Measurements from ENCODE around the gene MYO3B. TPM values are rescaled to one million over a fixed set of nuclear protein-coding genes. Genes with fewer than 3 reads are reported as not detected.

Gene MYO3B
- total RNA-seq, 1 donor from 2014 or later, result not detected

DNA sequence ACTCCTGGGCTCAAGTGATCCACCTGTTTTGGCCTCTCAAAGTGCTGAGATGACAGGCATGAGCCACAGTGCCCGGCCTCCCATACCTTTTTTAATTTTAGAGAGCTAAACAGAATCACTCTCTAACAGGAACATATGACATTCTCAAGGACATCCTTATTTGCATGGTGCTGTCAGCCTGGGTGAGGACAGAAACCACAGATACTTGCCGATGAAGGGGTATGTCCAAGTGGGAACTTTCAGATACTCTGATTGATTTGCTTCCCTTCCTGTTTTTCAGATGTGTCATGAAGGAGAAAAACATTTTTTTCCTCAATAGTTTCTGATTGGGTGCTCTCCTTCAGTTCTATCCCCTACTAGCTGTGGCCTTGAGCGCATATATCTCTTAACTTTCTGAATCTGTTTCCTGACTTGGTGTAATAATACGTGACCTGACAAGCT is 49.6 kb downstream of the MYO3B start:
- no peak overlapping the region for H3K27ac Mint-ChIP-seq
- DNase-seq (no peak), ATAC-seq (ENCODE audit: low read depth) (no peak)
- TF ChIP-seq, protein P1, sequence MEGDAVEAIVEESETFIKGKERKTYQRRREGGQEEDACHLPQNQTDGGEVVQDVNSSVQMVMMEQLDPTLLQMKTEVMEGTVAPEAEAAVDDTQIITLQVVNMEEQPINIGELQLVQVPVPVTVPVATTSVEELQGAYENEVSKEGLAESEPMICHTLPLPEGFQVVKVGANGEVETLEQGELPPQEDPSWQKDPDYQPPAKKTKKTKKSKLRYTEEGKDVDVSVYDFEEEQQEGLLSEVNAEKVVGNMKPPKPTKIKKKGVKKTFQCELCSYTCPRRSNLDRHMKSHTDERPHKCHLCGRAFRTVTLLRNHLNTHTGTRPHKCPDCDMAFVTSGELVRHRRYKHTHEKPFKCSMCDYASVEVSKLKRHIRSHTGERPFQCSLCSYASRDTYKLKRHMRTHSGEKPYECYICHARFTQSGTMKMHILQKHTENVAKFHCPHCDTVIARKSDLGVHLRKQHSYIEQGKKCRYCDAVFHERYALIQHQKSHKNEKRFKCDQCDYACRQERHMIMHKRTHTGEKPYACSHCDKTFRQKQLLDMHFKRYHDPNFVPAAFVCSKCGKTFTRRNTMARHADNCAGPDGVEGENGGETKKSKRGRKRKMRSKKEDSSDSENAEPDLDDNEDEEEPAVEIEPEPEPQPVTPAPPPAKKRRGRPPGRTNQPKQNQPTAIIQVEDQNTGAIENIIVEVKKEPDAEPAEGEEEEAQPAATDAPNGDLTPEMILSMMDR (IDR thresholded peaks at IDR 0.05), result no peak
- H3K27me3 Mint-ChIP-seq, result peaks cover 5% of the 10 kb centered on the region
- POLR2A ChIA-PET, result no interaction called here
- intact Hi-C loops (cut with micrococcal nuclease), result no loop called here
- H3K9me3 Mint-ChIP-seq, result no peaks in the 10 kb centered on the region
- H3K36me3 Mint-ChIP-seq (ENCODE audit: low read depth), result no peaks in the 10 kb centered on the region
- CTCF ChIA-PET, result no interaction called here
- peaks cover 2% of the 10 kb centered on the region for H3K4me1 Mint-ChIP-seq
- H3K4me3 Mint-ChIP-seq, result no peak overlapping the region

- ATAC-seq (ENCODE audit: low read depth) (no peak), DNase-seq (no peak)
- Mint-ChIP-seq H3K4me1 (peaks cover 2% of the 10 kb centered on the region), H3K27ac (no peak overlapping the region), H3K27me3 (peaks cover 5% of the 10 kb centered on the region), H3K4me3 (no peak overlapping the region), H3K9me3 (no peaks in the 10 kb centered on the region), H3K36me3 (ENCODE audit: low read depth) (no peaks in the 10 kb centered on the region)
- TF ChIP-seq, protein P1 (IDR thresholded peaks at IDR 0.05), result no peak
- intact Hi-C loops (cut with micrococcal nuclease), result no loop called here
- CTCF ChIA-PET, result no interaction called here
- POLR2A ChIA-PET, result no interaction called here
Observed at GRCh38 chr2:170227951-170228350, 50.0 kb downstream of the MYO3B start.

DNA sequence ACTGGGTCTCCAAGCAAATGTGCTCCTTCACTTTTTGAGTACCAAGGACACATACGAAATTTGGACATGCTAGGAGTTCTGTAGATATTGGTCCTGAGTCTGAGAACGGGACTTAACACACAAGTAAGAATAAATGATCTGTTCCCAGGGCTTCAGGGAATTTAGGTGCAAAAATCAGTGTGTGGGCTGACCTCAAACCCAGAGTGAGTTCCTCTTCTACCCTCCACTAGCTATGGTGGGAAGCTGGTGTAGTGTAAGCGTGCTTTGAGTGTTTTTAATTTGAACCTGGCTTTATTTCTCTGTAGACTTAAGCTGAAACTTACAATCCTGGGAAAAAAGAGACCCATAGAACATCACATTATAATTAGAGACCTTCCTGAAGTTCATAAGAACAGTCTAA is 50.5 kb downstream of the MYO3B start:
- intact Hi-C loops (cut with micrococcal nuclease), result no loop called here
- ChIA-PET CTCF (no interaction called here), POLR2A (no interaction called here)
- DNase-seq (no peak), ATAC-seq (ENCODE audit: low read depth) (no peak)
- no peak overlapping the region for H3K27ac Mint-ChIP-seq
- peaks cover 5% of the 10 kb centered on the region for H3K27me3 Mint-ChIP-seq
- TF ChIP-seq, protein P1 (IDR thresholded peaks at IDR 0.05), result no peak
- H3K4me3 Mint-ChIP-seq, result no peak overlapping the region
- H3K4me1 Mint-ChIP-seq, result peaks cover 2% of the 10 kb centered on the region
- no peaks in the 10 kb centered on the region for H3K9me3 Mint-ChIP-seq
- no peaks in the 10 kb centered on the region for H3K36me3 Mint-ChIP-seq (ENCODE audit: low read depth)

- H3K4me3 Mint-ChIP-seq, result no peak overlapping the region
- intact Hi-C loops (cut with micrococcal nuclease), result no loop called here
- no peak for DNase-seq
- H3K4me1 Mint-ChIP-seq, result peaks cover 2% of the 10 kb centered on the region
- no peak for ATAC-seq (ENCODE audit: low read depth)
- H3K27me3 Mint-ChIP-seq, result peaks cover 5% of the 10 kb centered on the region
- no peaks in the 10 kb centered on the region for H3K36me3 Mint-ChIP-seq (ENCODE audit: low read depth)
- TF ChIP-seq, protein P1 (IDR thresholded peaks at IDR 0.05), result no peak
- H3K9me3 Mint-ChIP-seq, result no peaks in the 10 kb centered on the region
- ChIA-PET POLR2A (no interaction called here), CTCF (no interaction called here)
- H3K27ac Mint-ChIP-seq, result no peak overlapping the region
Observed at GRCh38 chr2:170229125-170229524, 51.2 kb downstream of the MYO3B start.

DNA sequence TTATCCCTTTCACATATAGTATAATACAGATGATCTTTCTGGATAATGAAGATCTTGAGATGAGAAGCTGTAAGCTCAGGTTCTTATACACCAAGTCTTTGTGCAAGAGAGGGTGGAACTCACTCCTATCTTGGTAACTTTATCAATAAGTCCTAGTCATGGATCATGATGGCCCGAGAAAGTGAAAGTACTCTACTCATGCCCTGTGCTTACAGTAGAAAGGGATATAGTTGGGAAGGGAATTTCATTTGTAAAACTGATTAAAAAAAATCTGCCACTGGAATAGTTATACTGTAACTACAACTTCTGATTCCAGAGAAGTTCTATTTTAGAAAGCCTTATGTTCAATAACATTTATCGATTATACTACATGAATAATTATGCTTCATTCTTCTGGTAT is 51.8 kb downstream of the MYO3B start:
- Mint-ChIP-seq H3K27ac (no peak overlapping the region), H3K27me3 (peaks cover 5% of the 10 kb centered on the region), H3K9me3 (no peaks in the 10 kb centered on the region), H3K4me3 (no peak overlapping the region), H3K36me3 (ENCODE audit: low read depth) (no peaks in the 10 kb centered on the region), H3K4me1 (peaks cover 2% of the 10 kb centered on the region)
- intact Hi-C loops (cut with micrococcal nuclease), result no loop called here
- DNase-seq, result no peak
- TF ChIP-seq, protein P1 (IDR thresholded peaks at IDR 0.05), result no peak
- ATAC-seq (ENCODE audit: low read depth), result no peak
- ChIA-PET POLR2A (no interaction called here), CTCF (no interaction called here)

Data from activated B cell treated with CpG ODN at 0.5 μM for 24 hours (primary cell).